Measurements from ENCODE around the gene HS2ST1.

Gene HS2ST1

GRCh38 chr1:87077959-87078639, 163.7 kb downstream of the HS2ST1 start:
- TF ChIP-seq YY1 (tag by site-specific recombination; IDR thresholded peaks at IDR 0.05), result no peak
- TF ChIP-seq, protein P1, sequence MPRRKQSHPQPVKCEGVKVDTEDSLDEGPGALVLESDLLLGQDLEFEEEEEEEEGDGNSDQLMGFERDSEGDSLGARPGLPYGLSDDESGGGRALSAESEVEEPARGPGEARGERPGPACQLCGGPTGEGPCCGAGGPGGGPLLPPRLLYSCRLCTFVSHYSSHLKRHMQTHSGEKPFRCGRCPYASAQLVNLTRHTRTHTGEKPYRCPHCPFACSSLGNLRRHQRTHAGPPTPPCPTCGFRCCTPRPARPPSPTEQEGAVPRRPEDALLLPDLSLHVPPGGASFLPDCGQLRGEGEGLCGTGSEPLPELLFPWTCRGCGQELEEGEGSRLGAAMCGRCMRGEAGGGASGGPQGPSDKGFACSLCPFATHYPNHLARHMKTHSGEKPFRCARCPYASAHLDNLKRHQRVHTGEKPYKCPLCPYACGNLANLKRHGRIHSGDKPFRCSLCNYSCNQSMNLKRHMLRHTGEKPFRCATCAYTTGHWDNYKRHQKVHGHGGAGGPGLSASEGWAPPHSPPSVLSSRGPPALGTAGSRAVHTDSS (tag by site-specific recombination; IDR thresholded peaks at IDR 0.05), result no peak
- TF ChIP-seq ZNF514 (tag by site-specific recombination; IDR thresholded peaks at IDR 0.05), result no peak
- 0 out of 2 replicates have a peak, but pooled peaks have one; percentile 13 for TF ChIP-seq EGR2 (tag by site-specific recombination; IDR thresholded peaks at IDR 0.05; ENCODE audit: low read depth)
- no peak for TF ChIP-seq HOXA7 (CRISPR knock-in tag; IDR thresholded peaks at IDR 0.05; ENCODE audit: borderline replicate concordance)
- peak; percentile 83 for TF ChIP-seq SP7 (tag by site-specific recombination; IDR thresholded peaks at IDR 0.05)
- TF ChIP-seq, protein P2, sequence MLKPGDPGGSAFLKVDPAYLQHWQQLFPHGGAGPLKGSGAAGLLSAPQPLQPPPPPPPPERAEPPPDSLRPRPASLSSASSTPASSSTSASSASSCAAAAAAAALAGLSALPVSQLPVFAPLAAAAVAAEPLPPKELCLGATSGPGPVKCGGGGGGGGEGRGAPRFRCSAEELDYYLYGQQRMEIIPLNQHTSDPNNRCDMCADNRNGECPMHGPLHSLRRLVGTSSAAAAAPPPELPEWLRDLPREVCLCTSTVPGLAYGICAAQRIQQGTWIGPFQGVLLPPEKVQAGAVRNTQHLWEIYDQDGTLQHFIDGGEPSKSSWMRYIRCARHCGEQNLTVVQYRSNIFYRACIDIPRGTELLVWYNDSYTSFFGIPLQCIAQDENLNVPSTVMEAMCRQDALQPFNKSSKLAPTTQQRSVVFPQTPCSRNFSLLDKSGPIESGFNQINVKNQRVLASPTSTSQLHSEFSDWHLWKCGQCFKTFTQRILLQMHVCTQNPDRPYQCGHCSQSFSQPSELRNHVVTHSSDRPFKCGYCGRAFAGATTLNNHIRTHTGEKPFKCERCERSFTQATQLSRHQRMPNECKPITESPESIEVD (tag by site-specific recombination; IDR thresholded peaks at IDR 0.05), result peak; percentile 40; the same call in 1 of the 2 replicates
- no peak for TF ChIP-seq ZNF18 (tag by site-specific recombination; IDR thresholded peaks at IDR 0.05)
- TF ChIP-seq, protein P3, sequence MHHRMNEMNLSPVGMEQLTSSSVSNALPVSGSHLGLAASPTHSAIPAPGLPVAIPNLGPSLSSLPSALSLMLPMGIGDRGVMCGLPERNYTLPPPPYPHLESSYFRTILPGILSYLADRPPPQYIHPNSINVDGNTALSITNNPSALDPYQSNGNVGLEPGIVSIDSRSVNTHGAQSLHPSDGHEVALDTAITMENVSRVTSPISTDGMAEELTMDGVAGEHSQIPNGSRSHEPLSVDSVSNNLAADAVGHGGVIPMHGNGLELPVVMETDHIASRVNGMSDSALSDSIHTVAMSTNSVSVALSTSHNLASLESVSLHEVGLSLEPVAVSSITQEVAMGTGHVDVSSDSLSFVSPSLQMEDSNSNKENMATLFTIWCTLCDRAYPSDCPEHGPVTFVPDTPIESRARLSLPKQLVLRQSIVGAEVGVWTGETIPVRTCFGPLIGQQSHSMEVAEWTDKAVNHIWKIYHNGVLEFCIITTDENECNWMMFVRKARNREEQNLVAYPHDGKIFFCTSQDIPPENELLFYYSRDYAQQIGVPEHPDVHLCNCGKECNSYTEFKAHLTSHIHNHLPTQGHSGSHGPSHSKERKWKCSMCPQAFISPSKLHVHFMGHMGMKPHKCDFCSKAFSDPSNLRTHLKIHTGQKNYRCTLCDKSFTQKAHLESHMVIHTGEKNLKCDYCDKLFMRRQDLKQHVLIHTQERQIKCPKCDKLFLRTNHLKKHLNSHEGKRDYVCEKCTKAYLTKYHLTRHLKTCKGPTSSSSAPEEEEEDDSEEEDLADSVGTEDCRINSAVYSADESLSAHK (tag by site-specific recombination; IDR thresholded peaks at IDR 0.05), result no peak
- Histone ChIP-seq H3K27ac (ENCODE audit: extremely low read depth, low read depth, low read length) (no peak overlapping the region), H3K4me3 (ENCODE audit: low read depth, low read length) (no peak overlapping the region), H3K9me3 (ENCODE audit: control insufficient read depth, insufficient read depth, low read depth, low read length) (no peaks in the 10 kb centered on the region), H3K36me3 (ENCODE audit: control insufficient read depth in 2 of 2, insufficient read depth in 1 of 2, low read length in 2 of 2) (no peaks in the 10 kb centered on the region), H3K4me1 (ENCODE audit: control insufficient read depth, insufficient read depth, low read length) (peaks cover 10% of the 10 kb centered on the region)
- ChIA-PET POLR2A (no interaction called here), CTCF (interaction anchor here (0.6 kb wide), 1 partner anchor 9 kb away, joined by 3 read pairs; no protein-coding TSS in a partner anchor)

GRCh38 chr1:87084244-87084836, 169.9 kb downstream of the HS2ST1 start:
- TF ChIP-seq ZNF654 (tag by site-specific recombination; IDR thresholded peaks at IDR 0.05; ENCODE audit: low read depth) (peak; percentile 59), KLF10 (tag by site-specific recombination; IDR thresholded peaks at IDR 0.05) (peak; percentile 35; the same call in 1 of the 2 replicates), ZNF639 (tag by site-specific recombination; IDR thresholded peaks at IDR 0.05) (no peak), PRDM1 (tag by site-specific recombination; IDR thresholded peaks at IDR 0.05) (peak; percentile 54), ZBTB26 (tag by site-specific recombination; optimal IDR thresholded peaks at IDR 0.05) (no peak)
- no peak overlapping the region for H3K4me3 ChIP-seq (ENCODE audit: low read depth, low read length)
- no peaks in the 10 kb centered on the region for H3K36me3 ChIP-seq (ENCODE audit: control insufficient read depth in 2 of 2, insufficient read depth in 1 of 2, low read length in 2 of 2)
- ChIA-PET POLR2A (no interaction called here), CTCF (interaction anchor here (0.5 to 4.9 kb wide), 31 partner anchors 9 to 610 kb away, joined by 3 to 37 read pairs (median 4); partner anchors contain the start of gene SH3GLB1)
- no peaks in the 10 kb centered on the region for H3K4me1 ChIP-seq (ENCODE audit: control insufficient read depth, insufficient read depth, low read length)
- no peaks in the 10 kb centered on the region for H3K9me3 ChIP-seq (ENCODE audit: control insufficient read depth, insufficient read depth, low read depth, low read length)
- no peak overlapping the region for H3K27ac ChIP-seq (ENCODE audit: extremely low read depth, low read depth, low read length)
